HL-60 (cell line): ENCODE measurements around the gene KPNA1.

Experiments used
- GABPA ChIP-seq: IDR thresholded peaks from 2 replicates; pipeline ENCODE4 v1.6.1; 2012; ENCODE audit warnings: low read depth
- POLR2AphosphoS5 ChIP-seq: IDR thresholded peaks from 2 replicates; pipeline ENCODE4 v1.6.1; 2012; ENCODE audit warnings: low read depth
- TF ChIP-seq, protein P1 (sequence below): IDR thresholded peaks from one replicate; pipeline ENCODE4 v1.5.1; 2011; ENCODE audit warnings: low read length, control low read depth, inconsistent platforms; ENCODE audit not compliant: insufficient read depth

DNA sequence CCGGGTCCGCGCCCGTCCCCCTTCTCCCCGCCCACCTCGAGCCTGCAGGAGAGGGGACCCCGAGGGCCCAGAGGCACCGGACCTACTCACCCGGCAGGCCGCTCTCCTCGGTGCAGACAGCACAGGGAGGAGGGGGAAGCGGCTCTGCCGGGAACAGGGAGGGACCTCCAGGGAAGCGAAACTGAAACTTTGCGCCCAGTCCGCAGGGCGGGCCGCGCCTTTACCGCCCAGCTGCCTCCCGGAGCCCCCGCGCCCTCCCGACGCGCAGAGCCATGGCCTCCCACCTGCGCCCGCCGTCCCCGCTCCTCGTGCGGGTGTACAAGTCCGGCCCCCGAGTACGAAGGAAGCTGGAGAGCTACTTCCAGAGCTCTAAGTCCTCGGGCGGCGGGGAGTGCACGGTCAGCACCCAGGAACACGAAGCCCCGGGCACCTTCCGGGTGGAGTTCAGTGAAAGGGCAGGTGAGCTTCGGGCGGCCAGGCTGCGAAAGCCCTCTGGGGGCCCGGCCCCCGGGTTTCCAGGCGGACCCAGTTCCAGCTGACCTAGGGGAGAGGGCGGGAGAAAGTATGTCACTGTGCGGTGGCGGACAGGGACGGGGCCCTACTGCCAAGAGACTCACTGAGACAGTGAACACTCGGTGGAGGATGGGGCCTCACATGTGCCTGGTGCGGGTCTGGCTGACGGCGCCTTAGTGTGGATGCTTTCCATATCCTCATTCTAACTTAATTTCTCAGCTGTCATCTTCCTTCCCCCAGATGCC lies 49.6 kb upstream of the KPNA1 start, which contains the start of the genes DTX3L and PARP9:
- TF ChIP-seq, protein P1, sequence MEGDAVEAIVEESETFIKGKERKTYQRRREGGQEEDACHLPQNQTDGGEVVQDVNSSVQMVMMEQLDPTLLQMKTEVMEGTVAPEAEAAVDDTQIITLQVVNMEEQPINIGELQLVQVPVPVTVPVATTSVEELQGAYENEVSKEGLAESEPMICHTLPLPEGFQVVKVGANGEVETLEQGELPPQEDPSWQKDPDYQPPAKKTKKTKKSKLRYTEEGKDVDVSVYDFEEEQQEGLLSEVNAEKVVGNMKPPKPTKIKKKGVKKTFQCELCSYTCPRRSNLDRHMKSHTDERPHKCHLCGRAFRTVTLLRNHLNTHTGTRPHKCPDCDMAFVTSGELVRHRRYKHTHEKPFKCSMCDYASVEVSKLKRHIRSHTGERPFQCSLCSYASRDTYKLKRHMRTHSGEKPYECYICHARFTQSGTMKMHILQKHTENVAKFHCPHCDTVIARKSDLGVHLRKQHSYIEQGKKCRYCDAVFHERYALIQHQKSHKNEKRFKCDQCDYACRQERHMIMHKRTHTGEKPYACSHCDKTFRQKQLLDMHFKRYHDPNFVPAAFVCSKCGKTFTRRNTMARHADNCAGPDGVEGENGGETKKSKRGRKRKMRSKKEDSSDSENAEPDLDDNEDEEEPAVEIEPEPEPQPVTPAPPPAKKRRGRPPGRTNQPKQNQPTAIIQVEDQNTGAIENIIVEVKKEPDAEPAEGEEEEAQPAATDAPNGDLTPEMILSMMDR, result no peak
- TF ChIP-seq GABPA (no peak), POLR2AphosphoS5 (peak; percentile 33; the same call in 1 of the 2 replicates)
